ENCODE results near the gene CCDC71.
A peak's percentile ranks its signal among the peaks of the same experiment; 100 is the strongest.

CCDC71 gene

GRCh38 chr3:49166752-49167556 lies 823 bp upstream of the CCDC71 start:
- no peak for DNase-seq

- no peak for DNase-seq
Observed at GRCh38 chr3:49164983-49165720, 979 bp downstream of the CCDC71 start.

GRCh38 chr3:49163609-49164008 lies 2.5 kb downstream of the CCDC71 start:
- DNase-seq: no peak

DNA sequence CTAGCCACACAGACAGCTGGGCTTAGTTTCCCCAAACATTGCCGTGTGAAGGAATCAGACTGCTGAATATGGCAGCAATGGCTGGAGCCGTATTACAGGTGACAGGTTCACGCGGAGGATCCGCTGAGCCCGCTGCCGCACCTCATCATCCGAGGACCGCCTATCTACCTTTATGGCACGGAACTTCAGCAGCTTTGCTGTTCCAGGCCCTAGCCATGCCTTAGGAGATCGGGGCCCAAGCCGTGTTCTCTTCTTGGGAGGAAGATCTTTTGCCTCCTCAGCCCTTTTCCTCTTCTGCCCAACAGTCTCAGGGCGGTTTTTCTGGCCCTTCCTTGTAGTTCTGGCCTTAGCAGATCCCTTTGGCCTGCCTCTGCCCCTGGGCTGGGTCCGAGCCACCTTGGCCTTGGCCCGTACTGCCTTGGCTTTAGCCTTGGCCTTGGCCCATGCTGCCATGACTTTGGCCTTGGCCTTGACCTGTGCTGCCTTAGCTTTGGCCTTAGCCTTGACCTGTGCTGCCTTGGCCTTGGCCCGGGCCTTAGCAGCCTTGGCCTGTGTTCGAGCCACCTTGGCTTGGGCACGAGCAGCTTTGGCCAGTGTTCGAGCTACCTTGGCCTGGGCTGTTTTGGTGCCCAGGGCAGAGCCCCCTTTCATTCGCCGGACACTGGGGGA lies 3.2 kb downstream of the CCDC71 start:
- DNase-seq: no peak

GRCh38 chr3:49161808-49162530 lies 4.2 kb downstream of the CCDC71 start:
- no peak for DNase-seq

GRCh38 chr3:49161197-49161596 lies 4.9 kb downstream of the CCDC71 start:
- no peak for DNase-seq

GRCh38 chr3:49158792-49159191 lies 7.3 kb downstream of the CCDC71 start:
- DNase-seq: no peak

GRCh38 chr3:49158103-49158709 lies 7.9 kb downstream of the CCDC71 start:
- peak in 4 of 5 donors; percentile 48 to 63 (median 55) for DNase-seq

- no peak for DNase-seq
Observed at GRCh38 chr3:49157289-49157688, 8.8 kb downstream of the CCDC71 start.

DNA sequence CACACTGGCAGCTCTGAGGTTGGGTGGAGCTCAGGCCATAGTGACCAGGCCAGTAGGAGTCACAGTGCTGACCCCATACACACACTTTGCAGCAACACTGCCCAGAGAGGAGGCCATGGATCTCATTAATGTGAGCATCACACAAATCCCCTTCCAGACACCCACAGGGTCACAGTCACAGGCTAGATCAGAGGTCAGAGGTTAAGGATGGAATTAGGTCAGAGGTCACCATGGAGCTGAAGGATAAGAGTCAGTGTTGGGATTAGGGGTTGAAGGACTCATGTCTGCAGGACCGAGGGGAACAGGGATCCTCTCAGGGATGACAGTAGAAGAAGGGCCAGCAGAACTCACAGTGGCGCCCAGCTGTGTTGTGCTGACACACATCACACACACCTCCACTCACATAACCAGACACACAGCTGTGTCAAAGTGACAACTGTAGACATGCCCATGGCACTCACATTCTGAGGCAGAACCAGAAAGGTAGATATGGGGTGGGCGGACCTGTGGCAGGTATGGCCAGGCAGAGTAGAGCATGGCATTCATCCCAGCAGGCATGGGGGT lies 12.7 kb downstream of the CCDC71 start:
- no peak for DNase-seq

GRCh38 chr3:49151610-49152009 lies 14.5 kb downstream of the CCDC71 start:
- no peak for DNase-seq

DNA sequence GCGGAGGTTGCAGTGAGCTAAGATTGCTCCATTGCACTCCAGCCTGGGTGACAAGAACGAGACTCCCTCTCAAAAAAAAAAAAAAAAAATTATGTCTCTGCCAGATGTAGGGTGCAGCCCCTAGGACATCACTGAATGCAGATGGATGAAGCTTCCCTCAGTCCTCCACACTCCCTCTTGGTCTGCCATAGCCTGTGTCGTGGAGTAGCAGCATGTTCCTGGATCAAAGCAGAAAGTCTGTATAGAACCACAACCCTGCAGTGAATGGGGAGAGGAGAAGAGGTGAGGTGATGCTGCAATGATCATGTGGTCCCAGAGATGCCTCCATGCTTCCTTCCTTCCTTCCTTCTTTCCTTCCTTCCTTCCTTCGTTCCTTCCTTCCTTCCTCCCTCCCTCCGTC lies 18.0 kb downstream of the CCDC71 start:
- no peak for DNase-seq

DNA sequence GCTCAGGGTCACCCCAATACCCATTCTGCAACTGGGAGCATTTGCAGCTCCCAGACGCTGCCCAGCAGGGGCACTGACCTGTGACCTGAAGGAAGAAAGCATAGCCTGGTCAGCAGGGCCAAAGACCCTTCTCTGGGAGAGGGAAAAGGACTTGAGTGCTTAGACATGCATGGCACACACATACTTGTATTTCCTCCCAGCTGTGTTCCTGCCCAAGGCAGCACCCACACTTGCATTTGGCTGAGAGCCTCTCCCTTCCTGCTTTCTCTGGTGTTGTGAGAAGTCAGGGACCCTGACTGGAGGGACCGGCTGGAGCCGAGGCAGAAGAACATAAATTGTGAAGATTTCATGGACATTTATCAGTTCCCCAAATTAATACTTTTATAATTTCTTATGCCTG lies 26.1 kb downstream of the CCDC71 start:
- DNase-seq: no peak

DNA sequence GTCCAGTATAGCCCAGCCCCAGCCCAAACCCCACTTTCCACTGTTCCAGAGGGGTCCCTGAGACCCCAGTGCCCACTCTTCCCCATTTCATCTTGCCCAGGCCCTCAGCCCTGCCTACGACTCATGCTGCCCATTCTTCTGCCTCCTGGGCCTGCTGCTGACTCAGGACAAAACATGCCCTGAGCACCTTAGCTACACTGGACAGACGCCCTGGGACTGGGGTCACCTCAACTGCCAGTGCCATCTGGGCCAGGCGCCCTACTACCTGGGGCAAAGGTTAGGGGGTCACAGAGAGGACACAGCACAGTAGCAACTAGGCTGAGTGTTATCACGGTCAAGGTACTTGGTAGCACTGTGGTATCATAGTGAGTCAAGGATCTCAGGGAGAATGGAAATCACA lies 30.6 kb downstream of the CCDC71 start:
- no peak for DNase-seq

DNA sequence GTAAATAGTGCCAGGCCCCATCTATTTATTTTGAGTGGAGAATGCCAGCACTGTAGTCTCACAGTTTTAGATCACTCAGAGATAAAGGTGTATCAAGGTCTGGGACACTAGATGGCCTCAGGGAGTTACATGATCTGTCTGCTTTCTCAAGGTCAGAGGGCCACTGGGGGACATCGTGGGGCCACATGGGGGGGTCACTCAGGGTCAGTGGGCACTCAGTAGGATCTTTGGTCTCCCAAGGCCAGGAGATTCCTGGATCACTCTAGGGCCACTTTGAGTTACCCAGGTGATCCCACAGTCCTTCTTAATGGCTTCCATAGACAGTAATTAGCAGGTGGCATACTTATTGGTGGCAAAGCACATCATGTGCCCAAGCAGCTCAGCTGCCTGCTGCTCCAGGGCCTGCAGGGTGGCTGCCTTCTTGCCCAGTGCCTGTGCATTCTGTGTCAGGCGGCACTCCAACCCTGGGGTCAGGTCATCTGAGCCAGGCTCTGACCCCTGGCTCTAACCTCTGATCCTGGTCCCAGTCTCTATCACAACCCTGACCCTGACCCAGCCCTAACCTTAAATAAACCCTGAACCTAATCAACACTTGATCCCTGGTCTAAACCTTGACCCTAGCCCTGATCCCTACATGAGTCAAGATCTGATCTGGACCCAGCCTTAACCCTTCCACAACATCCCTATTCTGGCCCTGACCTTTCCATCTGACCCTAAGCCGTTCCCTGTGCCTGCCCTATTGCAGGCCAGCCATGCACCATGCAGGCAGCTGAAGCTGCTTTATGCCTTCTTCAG lies 31.5 kb downstream of the CCDC71 start:
- DNase-seq: no peak

- DNase-seq: no peak
Observed at GRCh38 chr3:49133226-49133951, 32.7 kb downstream of the CCDC71 start.

DNA sequence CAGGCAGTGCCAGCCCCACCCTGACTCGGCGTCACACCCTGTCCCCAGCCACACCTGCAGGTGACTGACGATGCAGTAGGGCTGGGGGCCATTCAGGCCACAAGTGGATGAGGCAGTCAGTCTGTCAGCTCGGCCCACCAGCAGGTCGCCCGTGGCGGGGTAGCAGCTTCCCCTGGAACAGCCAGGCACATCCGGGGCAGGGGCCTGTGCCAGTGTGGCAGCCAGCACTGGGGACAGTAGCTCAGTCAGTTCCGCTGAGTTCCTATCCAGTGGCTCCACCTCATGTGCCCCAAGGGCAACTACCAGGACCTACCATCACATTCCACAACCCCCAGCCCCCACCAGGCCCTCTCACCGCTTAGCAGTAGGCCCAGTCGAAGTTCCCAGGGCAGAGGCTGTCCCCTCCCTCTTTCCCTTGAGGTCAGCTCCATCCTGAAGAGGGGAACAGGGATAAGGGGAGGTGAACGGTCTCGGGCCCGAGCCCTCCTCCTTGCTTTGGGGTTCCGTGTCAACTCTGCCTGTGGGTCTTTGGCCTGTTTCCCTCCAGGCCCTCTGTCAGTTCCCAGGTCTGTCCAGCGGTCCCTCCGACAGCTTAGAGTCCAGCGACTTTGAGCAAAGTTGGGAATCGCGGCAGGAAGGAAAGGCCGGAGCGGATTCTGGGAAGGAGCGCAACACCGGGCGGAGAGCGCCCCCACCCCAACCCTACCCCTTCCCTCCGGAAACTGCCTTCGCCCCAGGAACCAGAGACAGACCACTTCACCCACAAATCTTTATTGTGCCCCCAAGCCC lies 33.5 kb downstream of the CCDC71 start, which contains the start of gene LAMB2:
Gene LAMB2 (minus strand): TSS at position 614 of the 789 bp plus-strand sequence. CDS start 183 bp downstream, at position 431.
- DNase-seq: no peak

- no peak for DNase-seq
Observed at GRCh38 chr3:49132073-49132436, 34.1 kb downstream of the CCDC71 start.

DNA sequence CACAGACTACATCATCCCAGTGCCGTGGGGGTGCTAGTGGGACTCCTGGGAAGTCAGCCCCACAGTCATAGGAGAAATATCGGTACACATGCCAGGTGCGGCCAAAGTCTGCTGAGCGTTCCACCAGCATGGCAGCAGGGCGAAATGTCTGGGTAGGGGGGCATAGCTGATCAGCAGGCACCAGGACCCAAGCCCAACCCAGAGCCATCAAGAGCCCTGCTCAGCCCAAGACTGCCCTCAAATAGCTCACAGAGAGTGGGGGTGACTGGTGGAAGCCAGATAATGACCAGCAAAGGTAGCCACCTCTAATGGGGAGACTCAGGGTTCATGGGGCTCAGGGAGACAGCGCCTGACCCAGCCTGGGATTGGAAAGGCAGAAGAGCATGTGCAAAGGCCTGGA lies 34.6 kb downstream of the CCDC71 start:
- DNase-seq: no peak

DNA sequence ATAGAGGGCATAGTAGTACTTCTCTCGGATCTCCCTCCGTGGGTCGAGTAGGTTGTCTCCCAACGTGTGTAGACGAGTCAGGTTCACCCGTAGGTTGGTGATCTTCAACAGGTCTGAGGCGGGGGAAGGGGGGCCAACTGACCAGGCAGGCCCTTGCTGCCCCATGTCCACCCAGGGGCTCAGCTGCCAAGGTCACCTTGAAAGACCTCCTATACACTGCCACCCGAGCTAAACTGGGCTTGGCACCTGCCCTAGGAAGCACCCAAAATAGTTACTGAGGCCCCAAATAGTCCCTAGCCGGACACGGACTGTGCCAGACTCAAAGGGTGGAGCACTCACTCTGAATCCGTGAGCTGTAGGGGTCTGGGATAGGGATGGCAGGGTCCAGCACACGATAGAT lies 35.1 kb downstream of the CCDC71 start:
- no peak for DNase-seq
